Measurements from ENCODE around the gene RCC2. TPM values are rescaled to one million over a fixed set of nuclear protein-coding genes. Genes with fewer than 3 reads are reported as not detected.

Gene RCC2
- total RNA-seq, 1 donor from 2014 or later: 132 TPM

- Mint-ChIP-seq H3K4me1 (ENCODE audit: low read depth, unreplicated experiment) (peaks cover 12% of the 10 kb centered on the region), H3K4me3 (ENCODE audit: unreplicated experiment) (no peak overlapping the region), H3K27ac (ENCODE audit: unreplicated experiment) (no peak overlapping the region), H3K27me3 (ENCODE audit: unreplicated experiment) (peaks cover 2% of the 10 kb centered on the region), H3K36me3 (ENCODE audit: unreplicated experiment) (peaks cover 4% of the 10 kb centered on the region), H3K9me3 (ENCODE audit: unreplicated experiment) (peaks cover 5% of the 10 kb centered on the region)
- TF ChIP-seq, protein P1, sequence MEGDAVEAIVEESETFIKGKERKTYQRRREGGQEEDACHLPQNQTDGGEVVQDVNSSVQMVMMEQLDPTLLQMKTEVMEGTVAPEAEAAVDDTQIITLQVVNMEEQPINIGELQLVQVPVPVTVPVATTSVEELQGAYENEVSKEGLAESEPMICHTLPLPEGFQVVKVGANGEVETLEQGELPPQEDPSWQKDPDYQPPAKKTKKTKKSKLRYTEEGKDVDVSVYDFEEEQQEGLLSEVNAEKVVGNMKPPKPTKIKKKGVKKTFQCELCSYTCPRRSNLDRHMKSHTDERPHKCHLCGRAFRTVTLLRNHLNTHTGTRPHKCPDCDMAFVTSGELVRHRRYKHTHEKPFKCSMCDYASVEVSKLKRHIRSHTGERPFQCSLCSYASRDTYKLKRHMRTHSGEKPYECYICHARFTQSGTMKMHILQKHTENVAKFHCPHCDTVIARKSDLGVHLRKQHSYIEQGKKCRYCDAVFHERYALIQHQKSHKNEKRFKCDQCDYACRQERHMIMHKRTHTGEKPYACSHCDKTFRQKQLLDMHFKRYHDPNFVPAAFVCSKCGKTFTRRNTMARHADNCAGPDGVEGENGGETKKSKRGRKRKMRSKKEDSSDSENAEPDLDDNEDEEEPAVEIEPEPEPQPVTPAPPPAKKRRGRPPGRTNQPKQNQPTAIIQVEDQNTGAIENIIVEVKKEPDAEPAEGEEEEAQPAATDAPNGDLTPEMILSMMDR (IDR thresholded peaks at IDR 0.05; ENCODE audit: partially characterized antibody, unreplicated experiment): no peak
- DNase-seq: no peak
Measured at GRCh38 chr1:17404820-17405219, 34.7 kb downstream of the RCC2 start.

- TF ChIP-seq, protein P1 (IDR thresholded peaks at IDR 0.05; ENCODE audit: partially characterized antibody, unreplicated experiment): no peak
- no peak overlapping the region for H3K27ac Mint-ChIP-seq (ENCODE audit: unreplicated experiment)
- H3K36me3 Mint-ChIP-seq (ENCODE audit: unreplicated experiment): peaks cover 4% of the 10 kb centered on the region
- peaks cover 2% of the 10 kb centered on the region for H3K27me3 Mint-ChIP-seq (ENCODE audit: unreplicated experiment)
- no peak overlapping the region for H3K4me3 Mint-ChIP-seq (ENCODE audit: unreplicated experiment)
- H3K9me3 Mint-ChIP-seq (ENCODE audit: unreplicated experiment): peaks cover 5% of the 10 kb centered on the region
- no peak for DNase-seq
- H3K4me1 Mint-ChIP-seq (ENCODE audit: low read depth, unreplicated experiment): peaks cover 8% of the 10 kb centered on the region
Measured at GRCh38 chr1:17404034-17404684, 35.3 kb downstream of the RCC2 start.

DNA sequence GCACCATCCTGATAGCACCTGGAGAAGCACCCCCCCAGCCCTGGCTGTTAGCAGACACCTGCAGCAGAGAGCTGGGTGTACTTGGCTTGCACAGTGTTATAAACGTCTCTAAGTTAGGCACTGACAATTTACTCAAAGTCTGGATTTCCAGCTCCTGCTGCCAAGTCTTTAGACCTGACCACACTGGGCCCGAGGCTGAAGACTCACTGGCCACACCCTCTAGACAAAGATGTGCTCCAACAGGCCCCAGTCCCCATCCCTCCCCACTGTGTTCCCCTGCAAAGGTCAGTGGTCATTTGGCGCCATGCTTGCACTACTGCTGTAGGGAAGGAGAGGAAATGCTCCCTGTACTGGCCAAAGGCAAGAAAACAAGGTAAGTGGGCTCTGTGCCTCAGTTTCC, 36.4 kb downstream of the RCC2 start:
- H3K36me3 Mint-ChIP-seq (ENCODE audit: unreplicated experiment): no peaks in the 10 kb centered on the region
- peaks cover 2% of the 10 kb centered on the region for H3K27me3 Mint-ChIP-seq (ENCODE audit: unreplicated experiment)
- H3K27ac Mint-ChIP-seq (ENCODE audit: unreplicated experiment): no peak overlapping the region
- H3K4me1 Mint-ChIP-seq (ENCODE audit: low read depth, unreplicated experiment): peaks cover 2% of the 10 kb centered on the region
- TF ChIP-seq, protein P1 (IDR thresholded peaks at IDR 0.05; ENCODE audit: partially characterized antibody, unreplicated experiment): no peak
- DNase-seq: no peak
- peaks cover 2% of the 10 kb centered on the region for H3K9me3 Mint-ChIP-seq (ENCODE audit: unreplicated experiment)
- H3K4me3 Mint-ChIP-seq (ENCODE audit: unreplicated experiment): no peak overlapping the region

- H3K27me3 Mint-ChIP-seq (ENCODE audit: unreplicated experiment): no peaks in the 10 kb centered on the region
- TF ChIP-seq, protein P1 (IDR thresholded peaks at IDR 0.05; ENCODE audit: partially characterized antibody, unreplicated experiment): no peak
- no peak overlapping the region for H3K27ac Mint-ChIP-seq (ENCODE audit: unreplicated experiment)
- DNase-seq: no peak
- peaks cover 2% of the 10 kb centered on the region for H3K9me3 Mint-ChIP-seq (ENCODE audit: unreplicated experiment)
- H3K36me3 Mint-ChIP-seq (ENCODE audit: unreplicated experiment): no peaks in the 10 kb centered on the region
- H3K4me3 Mint-ChIP-seq (ENCODE audit: unreplicated experiment): no peak overlapping the region
- H3K4me1 Mint-ChIP-seq (ENCODE audit: low read depth, unreplicated experiment): peaks cover 2% of the 10 kb centered on the region
Measured at GRCh38 chr1:17401841-17402240, 37.6 kb downstream of the RCC2 start.

GRCh38 chr1:17400725-17401341, 38.6 kb downstream of the RCC2 start:
- no peaks in the 10 kb centered on the region for H3K27me3 Mint-ChIP-seq (ENCODE audit: unreplicated experiment)
- no peak for DNase-seq
- TF ChIP-seq, protein P1 (IDR thresholded peaks at IDR 0.05; ENCODE audit: partially characterized antibody, unreplicated experiment): no peak
- H3K4me1 Mint-ChIP-seq (ENCODE audit: low read depth, unreplicated experiment): peaks cover 2% of the 10 kb centered on the region
- H3K4me3 Mint-ChIP-seq (ENCODE audit: unreplicated experiment): no peak overlapping the region
- peaks cover 2% of the 10 kb centered on the region for H3K9me3 Mint-ChIP-seq (ENCODE audit: unreplicated experiment)
- no peak overlapping the region for H3K27ac Mint-ChIP-seq (ENCODE audit: unreplicated experiment)
- H3K36me3 Mint-ChIP-seq (ENCODE audit: unreplicated experiment): no peaks in the 10 kb centered on the region

Measured in glutamatergic neuron (in vitro differentiated cells).